Kidney capillary endothelial cell (primary cell): ENCODE data around the gene TRIML1.
A peak's percentile ranks its signal among the peaks of the same experiment; 100 is the strongest.

ENCODE experiments used
- DNase-seq: peaks from one replicate; pipeline ENCODE4 v3.0.0-alpha.2; 2018; ENCODE audit warnings: low spot score

The TRIML1 gene

GRCh38 chr4:188139141-188139540 is at the start of gene TRIML1:
TSS of gene TRIML1 (plus strand) at chr4:188139441. CDS start at chr4:188139559, 118 bp downstream.
- DNase-seq: no peak

GRCh38 chr4:188092824-188093223 is 46.4 kb upstream of the TRIML1 start:
- DNase-seq: no peak

- DNase-seq: no peak
Observed at GRCh38 chr4:188106454-188106853, 32.8 kb upstream of the TRIML1 start.

GRCh38 chr4:188107931-188108843 is 31.1 kb upstream of the TRIML1 start:
- DNase-seq: no peak

- DNase-seq: no peak
Observed at GRCh38 chr4:188109157-188109755, 30.0 kb upstream of the TRIML1 start, which contains the start of gene TRIML2. TSS of gene TRIML2 (minus strand) at chr4:188109603. CDS start at chr4:188105368, 4,235 bp downstream.

GRCh38 chr4:188110036-188110435 is 29.2 kb upstream of the TRIML1 start:
- DNase-seq: no peak

GRCh38 chr4:188110741-188111471 is 28.3 kb upstream of the TRIML1 start:
- DNase-seq: no peak

GRCh38 chr4:188111955-188112354 is 27.3 kb upstream of the TRIML1 start:
- no peak for DNase-seq

GRCh38 chr4:188113156-188113555 is 26.1 kb upstream of the TRIML1 start:
- DNase-seq: no peak

- no peak for DNase-seq
Observed at GRCh38 chr4:188117631-188118324, 21.5 kb upstream of the TRIML1 start.

- no peak for DNase-seq
Observed at GRCh38 chr4:188121530-188121929, 17.7 kb upstream of the TRIML1 start.

GRCh38 chr4:188127214-188127874 is 11.9 kb upstream of the TRIML1 start:
- DNase-seq: peak; percentile 82

- DNase-seq: no peak
Observed at GRCh38 chr4:188130355-188130754, 8.9 kb upstream of the TRIML1 start.

GRCh38 chr4:188132232-188132631 is 7.0 kb upstream of the TRIML1 start:
- no peak for DNase-seq

GRCh38 chr4:188138227-188138626 is 1.0 kb upstream of the TRIML1 start:
- DNase-seq: peak; percentile 78

- DNase-seq: no peak
Observed at GRCh38 chr4:188139671-188140070, 430 bp downstream of the TRIML1 start.

- no peak for DNase-seq
Observed at GRCh38 chr4:188143731-188144130, 4.5 kb downstream of the TRIML1 start.

GRCh38 chr4:188145601-188146000 is 6.4 kb downstream of the TRIML1 start:
- no peak for DNase-seq

GRCh38 chr4:188146618-188147017 is 7.4 kb downstream of the TRIML1 start:
- no peak for DNase-seq

GRCh38 chr4:188147176-188147575 is 7.9 kb downstream of the TRIML1 start:
- no peak for DNase-seq

- no peak for DNase-seq
Observed at GRCh38 chr4:188147776-188148175, 8.5 kb downstream of the TRIML1 start.
